HG03558 (cell line): Measurements from ENCODE around the gene SPEM3.

Experiments
- ATAC-seq: cut with Tn5 transposase; IDR thresholded peaks from one replicate; pipeline ENCODE4 v1.9.1; 2021; ENCODE audit warnings: moderate number of reproducible peaks; ENCODE audit not compliant: unreplicated experiment; ENCODE audit errors: extremely low read depth

Gene SPEM3

DNA sequence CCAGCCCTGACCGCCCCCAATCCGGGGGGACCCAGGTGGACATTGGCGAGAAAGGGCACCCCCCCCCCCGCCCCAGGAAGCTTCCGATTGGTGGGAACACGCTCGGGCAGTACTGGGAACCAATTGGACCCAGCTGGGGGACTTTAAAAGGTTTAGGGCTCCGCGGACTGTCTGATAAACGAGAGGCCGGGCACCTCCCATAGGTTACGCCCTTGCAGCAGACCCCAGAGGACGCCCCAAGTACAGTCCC is 25.0 kb upstream of the SPEM3 start:
- no peak for ATAC-seq

DNA sequence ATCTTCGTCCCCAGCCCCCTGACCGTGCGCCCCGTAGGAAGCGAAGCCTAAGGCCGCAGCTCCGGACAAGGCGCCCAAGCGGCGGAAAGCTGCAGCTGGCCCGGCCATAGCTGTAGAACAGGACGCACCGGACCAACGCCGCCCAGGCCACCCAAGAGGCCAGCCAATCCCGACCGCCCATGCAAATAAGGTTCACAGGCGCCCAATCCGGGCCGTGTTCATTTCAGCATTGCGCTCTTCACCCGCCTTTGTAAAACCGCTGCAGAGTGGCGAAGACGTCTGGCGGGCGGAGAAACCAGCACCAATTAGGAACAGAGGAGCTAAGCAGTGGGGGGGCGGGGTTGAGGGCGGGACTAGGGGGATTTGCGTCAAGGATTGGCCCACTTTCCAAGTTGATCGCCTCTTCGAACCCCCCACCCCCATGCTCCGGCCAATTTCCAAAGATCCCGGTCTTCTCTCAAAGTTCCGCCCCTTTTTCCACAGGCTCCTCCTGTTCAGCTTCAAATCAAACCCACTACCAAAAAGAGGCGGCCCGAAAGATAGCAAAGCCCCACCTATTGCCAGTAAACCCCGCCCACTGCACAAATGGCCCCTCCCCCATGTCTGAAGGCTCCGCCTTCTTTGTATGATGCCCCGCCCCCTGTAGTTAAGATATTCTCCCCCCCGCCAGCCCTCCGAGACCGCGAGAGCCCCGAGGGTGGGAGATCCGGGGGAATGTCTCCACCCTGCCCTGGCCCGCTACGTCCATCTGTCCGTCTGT is 24.5 kb upstream of the SPEM3 start, which contains the start of gene TMEM256:
TSS of gene TMEM256 (minus strand) at position 121 of the 760 bp plus-strand sequence. CDS start at position 108, 13 bp downstream.
- ATAC-seq: peak; percentile 76

GRCh38 chr17:7404737-7405349 is 23.8 kb upstream of the SPEM3 start:
- ATAC-seq: peak; percentile 2

GRCh38 chr17:7405350-7406234 is 23.1 kb upstream of the SPEM3 start:
- no peak for ATAC-seq

GRCh38 chr17:7406235-7406825 is 22.3 kb upstream of the SPEM3 start:
- ATAC-seq: no peak

GRCh38 chr17:7407082-7407481 is 21.6 kb upstream of the SPEM3 start:
- ATAC-seq: no peak

DNA sequence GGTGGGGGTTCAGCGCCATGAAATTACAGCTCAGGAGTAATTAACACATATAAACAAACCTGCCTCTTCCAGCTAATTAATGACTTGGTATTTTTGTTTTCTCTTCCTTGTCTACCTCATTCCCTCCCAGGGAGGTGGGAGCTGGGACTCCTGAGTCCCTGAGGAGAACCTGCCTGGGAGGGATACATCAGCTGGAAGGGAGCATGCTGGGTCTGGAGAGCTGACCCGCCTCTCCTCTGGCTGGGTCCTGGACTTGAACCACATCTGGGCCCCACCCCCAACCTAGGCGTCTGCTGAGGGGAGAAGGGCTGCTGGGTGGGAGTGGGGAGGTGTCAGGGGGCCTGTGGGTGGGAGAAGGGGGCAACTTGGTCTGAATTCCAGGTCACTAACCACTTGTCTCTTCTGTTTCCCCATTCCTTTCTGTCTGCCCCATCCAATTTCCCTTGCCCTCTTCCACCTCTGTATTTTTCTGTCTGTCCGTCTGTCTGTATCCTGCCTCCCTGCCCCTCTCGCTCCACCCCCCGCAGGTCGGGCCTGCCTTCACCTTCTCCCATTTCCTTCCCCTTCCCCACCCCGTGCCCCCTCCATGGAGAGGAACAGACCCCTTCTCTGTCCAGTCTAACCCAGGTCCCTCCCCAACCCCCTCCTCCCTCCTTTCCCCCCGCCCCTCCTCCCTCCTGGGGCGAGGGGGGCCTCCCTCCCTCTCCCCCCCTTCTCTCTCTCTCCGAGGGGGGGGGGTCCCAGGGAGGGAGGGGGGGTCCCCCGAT is 21.0 kb upstream of the SPEM3 start, which contains the start of gene NLGN2:
TSS of gene NLGN2 (plus strand) at position 361 of the 767 bp plus-strand sequence. CDS start 411 bp downstream, outside the sequence.
- no peak for ATAC-seq

- no peak for ATAC-seq
Measured at GRCh38 chr17:7408252-7408727, 20.4 kb upstream of the SPEM3 start.

- ATAC-seq: no peak
Measured at GRCh38 chr17:7408863-7409262, 19.8 kb upstream of the SPEM3 start.

GRCh38 chr17:7409716-7410115 is 18.9 kb upstream of the SPEM3 start:
- ATAC-seq: no peak

GRCh38 chr17:7410634-7411426 is 17.8 kb upstream of the SPEM3 start:
- ATAC-seq: no peak

DNA sequence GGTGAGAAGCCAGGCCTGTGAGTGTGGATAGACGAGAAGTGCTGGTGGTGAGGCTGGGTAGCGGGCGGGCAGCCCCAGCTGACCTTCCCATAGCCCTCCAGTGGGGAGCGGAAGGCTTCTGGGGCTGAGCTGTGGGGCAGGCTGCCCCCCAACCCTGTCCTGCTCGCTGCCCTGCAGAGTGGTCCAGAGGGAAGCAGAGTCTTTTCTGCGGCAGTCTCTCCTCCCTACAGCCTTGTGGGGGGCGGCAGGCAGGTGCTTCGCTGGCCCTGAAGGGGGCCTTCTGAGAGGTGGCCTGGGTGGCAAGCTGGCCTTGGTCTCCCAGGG is 17.3 kb upstream of the SPEM3 start:
- no peak for ATAC-seq

DNA sequence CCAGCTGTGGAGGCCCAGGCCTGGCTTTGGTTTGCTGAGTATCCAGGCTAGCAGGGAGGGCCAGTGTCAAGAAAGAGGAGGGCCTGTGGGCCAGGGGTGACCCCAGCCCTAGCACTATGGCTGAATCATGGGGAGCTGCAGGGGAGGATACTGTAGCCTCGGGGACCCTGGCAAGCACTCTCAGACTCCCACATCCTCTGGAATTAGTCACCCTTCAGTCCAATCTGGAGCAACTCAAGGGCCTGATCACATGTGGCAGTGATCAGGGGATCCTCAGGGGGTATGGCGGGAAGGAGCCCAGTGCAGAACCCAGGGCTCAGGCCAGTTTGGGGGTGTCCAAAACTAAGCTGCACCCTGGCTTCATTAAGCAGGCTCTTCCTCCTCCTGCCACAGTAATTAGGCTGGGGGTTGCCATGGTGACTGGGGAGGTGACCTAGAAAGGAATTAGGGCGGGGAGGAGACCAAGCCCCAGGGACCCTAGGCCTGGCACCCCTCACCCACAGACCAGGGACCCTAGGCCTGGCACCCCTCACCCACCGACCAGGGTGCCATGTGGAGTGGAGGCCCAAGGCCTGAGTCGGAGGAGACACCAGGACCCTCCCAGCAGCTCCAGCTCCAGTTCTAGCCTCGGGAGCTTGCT is 15.2 kb upstream of the SPEM3 start:
- no peak for ATAC-seq

DNA sequence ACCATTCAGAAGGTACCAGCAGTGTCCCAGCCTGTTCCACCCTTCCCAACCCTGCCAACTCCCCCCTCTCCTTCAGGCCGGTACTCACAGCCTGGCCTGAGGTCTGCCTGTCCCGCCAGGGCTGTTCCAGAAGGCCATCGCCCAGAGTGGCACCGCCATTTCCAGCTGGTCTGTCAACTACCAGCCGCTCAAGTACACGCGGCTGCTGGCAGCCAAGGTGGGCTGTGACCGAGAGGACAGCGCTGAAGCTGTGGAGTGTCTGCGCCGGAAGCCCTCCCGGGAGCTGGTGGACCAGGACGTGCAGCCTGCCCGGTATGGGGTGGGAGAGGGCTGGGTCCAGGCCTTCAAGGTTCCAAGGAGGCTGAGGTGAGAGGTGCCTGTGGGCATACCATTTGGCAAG is 13.8 kb upstream of the SPEM3 start:
- ATAC-seq: no peak

DNA sequence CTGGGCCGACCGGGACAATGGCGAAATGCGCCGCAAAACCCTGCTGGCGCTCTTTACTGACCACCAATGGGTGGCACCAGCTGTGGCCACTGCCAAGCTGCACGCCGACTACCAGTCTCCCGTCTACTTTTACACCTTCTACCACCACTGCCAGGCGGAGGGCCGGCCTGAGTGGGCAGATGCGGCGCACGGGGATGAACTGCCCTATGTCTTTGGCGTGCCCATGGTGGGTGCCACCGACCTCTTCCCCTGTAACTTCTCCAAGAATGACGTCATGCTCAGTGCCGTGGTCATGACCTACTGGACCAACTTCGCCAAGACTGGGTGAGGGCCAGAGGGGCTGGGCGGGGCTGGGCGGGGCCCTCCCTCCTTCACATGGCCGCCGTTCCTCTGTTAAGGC is 12.9 kb upstream of the SPEM3 start:
- no peak for ATAC-seq

- ATAC-seq: no peak
Measured at GRCh38 chr17:7416323-7416722, 12.3 kb upstream of the SPEM3 start.

GRCh38 chr17:7417056-7417655 is 11.5 kb upstream of the SPEM3 start:
- ATAC-seq: no peak

DNA sequence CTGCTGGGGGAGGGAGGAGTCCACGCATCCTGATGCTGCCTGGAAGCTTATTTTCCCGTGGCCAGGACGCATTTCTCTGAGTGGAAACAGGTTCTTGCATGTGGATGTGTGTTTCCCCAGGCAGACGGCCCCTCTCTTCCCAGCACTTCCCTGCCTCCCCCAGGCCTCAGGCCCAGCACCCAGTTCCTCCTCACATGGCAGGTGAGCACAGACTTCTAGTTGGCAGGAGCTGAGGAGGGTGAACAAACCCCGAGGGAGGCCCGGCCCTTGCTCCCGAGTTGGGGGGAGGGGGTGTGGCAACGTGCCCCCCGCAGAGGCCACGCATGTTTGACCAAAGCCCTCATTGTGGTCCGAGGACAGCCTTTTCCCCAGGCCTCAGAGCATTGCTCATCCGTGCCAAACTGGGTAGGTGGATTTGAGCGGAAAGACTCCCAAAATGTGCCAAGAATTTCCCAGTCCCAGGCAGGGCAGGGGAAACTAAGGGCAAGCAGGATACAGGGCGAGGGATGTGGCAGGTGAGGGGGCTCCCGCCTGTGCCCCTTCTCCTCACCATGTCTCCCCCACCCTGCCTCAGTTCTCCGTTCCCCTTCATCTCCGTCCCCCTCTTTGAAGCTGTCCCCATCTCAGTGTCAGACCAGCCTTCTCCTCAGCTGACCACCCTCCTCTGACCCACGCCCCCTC is 10.0 kb upstream of the SPEM3 start:
- ATAC-seq: no peak
